SK-N-SH (cell line): ENCODE data around the gene ADPGK. TPM values are rescaled to one million over a fixed set of nuclear protein-coding genes. Genes with fewer than 3 reads are reported as not detected.

Experiments used
- CTCF ChIA-PET: fragments of 300-600, 350-600 bp; formaldehyde crosslinking; extraction: SDS; loops from one replicate; lab custom pipeline; 2021; lab: Yijun Ruan, JAX
- POLR2A ChIA-PET: fragments of 350-600 bp; sonication (Branson Sonifier 250); formaldehyde crosslinking; extraction: SDS; loops from one replicate; lab custom pipeline; 2020; ENCODE audit warnings: antibody characterized with exemption, inconsistent platforms; lab: Yijun Ruan, JAX
- DNase-seq: peaks from one replicate; pipeline ENCODE4 v3.0.0; 2012
- H2AFZ ChIP-seq: fragments of 200-600 bp; sonication (generic); 2 replicates; pipeline ENCODE4 v1.8.1; 2016; ENCODE audit warnings: antibody characterized with exemption, mild to moderate bottlenecking, low read depth
- H3F3A ChIP-seq: fragments of 200-600 bp; sonication (generic); replicated peaks from 2 replicates; pipeline ENCODE3; 2016; ENCODE audit warnings: antibody characterized with exemption, mild to moderate bottlenecking; ENCODE audit not compliant: insufficient read depth
- H3K27ac ChIP-seq, 2 experiments: fragments of 200-500 bp in 1 of 2; fragments of 200-600 bp in 1 of 2; sonication (Bioruptor generic) in 1 of 2; sonication (generic), shearing (Covaris generic) in 1 of 2; 2 replicates each; pipeline versions ENCODE4 v1.5.1 to v1.6.1; 2014 to 2016; ENCODE audit warnings: low read depth in 2 of 2, inconsistent platforms in 1 of 2, low read length in 1 of 2, mild to moderate bottlenecking in 1 of 2, mixed read lengths in 1 of 2
- H3K27me3 ChIP-seq: fragments of 200-600 bp; sonication (generic), shearing (Covaris generic); 2 replicates; pipeline ENCODE4 v1.6.1; 2016; ENCODE audit warnings: mixed run types; ENCODE audit not compliant: insufficient read depth
- H3K36me3 ChIP-seq, 2 experiments: fragments of 200-500 bp in 1 of 2; fragments of 200-600 bp in 1 of 2; sonication (Bioruptor generic) in 1 of 2; sonication (generic) in 1 of 2; replicated peaks in 1 of 2; 2 replicates each; pipeline versions ENCODE3 to v1.5.1; 2014 to 2016; ENCODE audit warnings: low read length in 1 of 2, mild to moderate bottlenecking in 1 of 2; ENCODE audit not compliant: insufficient read depth in 2 of 2, control insufficient read depth in 1 of 2
- H3K4me1 ChIP-seq, 2 experiments: fragments of 200-500 bp in 1 of 2; fragments of 200-600 bp in 1 of 2; sonication (Bioruptor generic) in 1 of 2; sonication (generic), shearing (Covaris generic) in 1 of 2; 2 replicates each; pipeline versions ENCODE4 v1.5.1 to v1.6.1; 2014 to 2016; ENCODE audit warnings: low read depth in 1 of 2, low read length in 1 of 2, mixed run types in 1 of 2; ENCODE audit not compliant: insufficient read depth in 2 of 2, control insufficient read depth in 1 of 2
- H3K4me2 ChIP-seq: fragments of 200-600 bp; sonication (generic), shearing (Covaris generic); 2 replicates; pipeline ENCODE4 v1.6.1; 2017; ENCODE audit warnings: mixed run types
- H3K4me3 ChIP-seq, 2 experiments: fragments of 200-500 bp in 1 of 2; fragments of 200-600 bp in 1 of 2; sonication (Bioruptor generic) in 1 of 2; sonication (generic), shearing (Covaris generic) in 1 of 2; 2 replicates each; pipeline versions ENCODE4 v1.5.1 to v1.8.1; 2014 to 2016; ENCODE audit warnings: low read depth in 2 of 2, inconsistent platforms in 1 of 2, low read length in 1 of 2, mild to moderate bottlenecking in 1 of 2, mixed read lengths in 1 of 2, moderate library complexity in 1 of 2
- H3K79me2 ChIP-seq: fragments of 200-600 bp; sonication (generic); 2 replicates; pipeline ENCODE4 v1.8.1; 2017; ENCODE audit warnings: mild to moderate bottlenecking; ENCODE audit not compliant: insufficient read depth
- H3K9ac ChIP-seq: fragments of 200-600 bp; sonication (generic); 2 replicates; pipeline ENCODE4 v1.6.1; 2017; ENCODE audit warnings: mixed run types
- H3K9me2 ChIP-seq: fragments of 200-600 bp; sonication (generic); 2 replicates; pipeline ENCODE4 v1.6.1; 2017; ENCODE audit warnings: mixed run types
- H3K9me3 ChIP-seq: fragments of 200-600 bp; sonication (generic); 2 replicates; pipeline ENCODE4 v1.6.1; 2017; ENCODE audit warnings: mixed run types, mild to moderate bottlenecking, moderate library complexity
- H4K20me1 ChIP-seq: fragments of 200-600 bp; sonication (generic); 2 replicates; pipeline ENCODE4 v1.6.1; 2017; ENCODE audit warnings: mild to moderate bottlenecking, mixed run types; ENCODE audit not compliant: insufficient read depth
- CTCF ChIP-seq: fragments of 200-600 bp; sonication (generic); IDR thresholded peaks from 2 replicates; pipeline ENCODE4 v1.6.1; 2017; ENCODE audit warnings: antibody characterized with exemption, mild to moderate bottlenecking, moderate library complexity
- IRF3 ChIP-seq: fragments of 150-350 bp; IDR thresholded peaks from 2 replicates; pipeline ENCODE4 v1.6.1; 2016; ENCODE audit warnings: mild to moderate bottlenecking, low read depth, low read length
- MAX ChIP-seq: IDR thresholded peaks from 2 replicates; pipeline ENCODE4 v1.4.0; 2012; ENCODE audit warnings: low read depth
- MEF2A ChIP-seq: IDR thresholded peaks from 2 replicates; pipeline ENCODE4 v1.4.0; 2012; ENCODE audit warnings: low read depth, borderline replicate concordance
- MXI1 ChIP-seq: IDR thresholded peaks from 2 replicates; pipeline ENCODE4 v1.6.1; 2012; ENCODE audit warnings: mild to moderate bottlenecking, low read depth, low read length, improper control_type of control experiment
- NFIC ChIP-seq: IDR thresholded peaks from 2 replicates; pipeline ENCODE4 v1.4.0; 2012; ENCODE audit warnings: borderline replicate concordance
- NRF1 ChIP-seq: IDR thresholded peaks from 2 replicates; pipeline ENCODE4 v1.6.1; 2012; ENCODE audit warnings: low read depth, mild to moderate bottlenecking, low read length
- POLR2AphosphoS5 ChIP-seq: IDR thresholded peaks from 2 replicates; pipeline ENCODE4 v1.6.1; 2012; ENCODE audit warnings: low read depth, low read length
- RAD21 ChIP-seq: IDR thresholded peaks from 2 replicates; pipeline ENCODE4 v1.6.1; 2012; ENCODE audit warnings: mild to moderate bottlenecking, low read length
- RCOR1 ChIP-seq: fragments of 150-350 bp; IDR thresholded peaks from 2 replicates; pipeline ENCODE4 v1.6.1; 2017; ENCODE audit warnings: antibody characterized with exemption, low read length
- SIN3A ChIP-seq: IDR thresholded peaks from 2 replicates; pipeline ENCODE4 v1.6.1; 2012; ENCODE audit warnings: low read depth, mild to moderate bottlenecking, low read length, moderate library complexity, borderline replicate concordance
- SMC3 ChIP-seq: IDR thresholded peaks from 2 replicates; pipeline ENCODE4 v1.6.1; 2012; ENCODE audit warnings: low read depth, low read length, improper control_type of control experiment
- TAF1 ChIP-seq: IDR thresholded peaks from 2 replicates; pipeline ENCODE4 v1.6.1; 2012; ENCODE audit warnings: low read depth, mild to moderate bottlenecking, low read length, moderate library complexity, borderline replicate concordance
- YY1 ChIP-seq: IDR thresholded peaks from 2 replicates; pipeline ENCODE4 v1.4.0; 2012; ENCODE audit warnings: low read depth, mild to moderate bottlenecking
- ZBTB33 ChIP-seq: IDR thresholded peaks from 2 replicates; pipeline ENCODE4 v1.4.0; 2012; ENCODE audit warnings: low read depth, borderline replicate concordance
- WGBS: methylation state at CpG from one replicate; pipeline ENCODE4 v1.1.6; 2017; ENCODE audit warnings: low lambda C conversion rate; 5-methylcytosine and 5-hydroxymethylcytosine counted together
- polyA plus RNA-seq, 3 experiments: library from polyadenylated mRNA; depleted of rRNA; stranded (reverse); fragments of >200 nt; gene quantifications; 2 replicates each; pipeline ENCODE4 v1.2.3, GENCODE V29; 2012

ADPGK gene
- polyA plus RNA-seq, 1 of the 3 experiments (the other 2 are of a cell fraction): 57.3 TPM

GRCh38 chr15:72724028-72724427 lies 59.5 kb downstream of the ADPGK start:
- H3F3A ChIP-seq: no peaks in the 10 kb centered on the region
- H3K4me2 ChIP-seq: no peak overlapping the region
- no peaks in the 10 kb centered on the region for H4K20me1 ChIP-seq
- DNase-seq: no peak
- no peaks in the 10 kb centered on the region for H3K9me2 ChIP-seq
- no peaks in the 10 kb centered on the region for H3K27me3 ChIP-seq
- no peak overlapping the region for H2AFZ ChIP-seq
- ChIA-PET POLR2A (no interaction called here), CTCF (interaction anchor here (1.0 to 4.2 kb wide), 5 partner anchors 10 to 550 kb away, joined by 3 to 72 read pairs (median 15); no protein-coding TSS in a partner anchor)
- no peak overlapping the region for H3K27ac ChIP-seq
- no peak for TF ChIP-seq TAF1
- no peak for TF ChIP-seq SIN3A
- TF ChIP-seq ZBTB33: no peak
- TF ChIP-seq IRF3: no peak
- no peak for TF ChIP-seq NFIC
- no peak for TF ChIP-seq RAD21
- no peak for TF ChIP-seq RCOR1
- TF ChIP-seq YY1: no peak
- no peak for TF ChIP-seq MXI1
- no peak for TF ChIP-seq SMC3
- no peak for TF ChIP-seq MAX
- no peak for TF ChIP-seq MEF2A
- no peak for TF ChIP-seq NRF1
- no peak for TF ChIP-seq CTCF
- no peak for TF ChIP-seq POLR2AphosphoS5
- H3K9ac ChIP-seq: no peak overlapping the region
- H3K4me1 ChIP-seq: no peaks in the 10 kb centered on the region
- WGBS: 79% methylated on average over 1 of the region's 1 CpG
- no peaks in the 10 kb centered on the region; the same call in 1 of the 2 replicates for H3K79me2 ChIP-seq
- no peaks in the 10 kb centered on the region for H3K9me3 ChIP-seq
- H3K4me3 ChIP-seq: no peak overlapping the region
- peaks cover 3 to 22% of the 10 kb centered on the region in 2 experiments for H3K36me3 ChIP-seq
